HL-60 (cell line): Measurements from ENCODE around the gene SASH1.

Source experiments
- CTCF ChIP-seq: IDR thresholded peaks from one replicate; pipeline ENCODE4 v1.5.1; 2011; ENCODE audit warnings: low read length, control low read depth, inconsistent platforms; ENCODE audit not compliant: insufficient read depth
- GABPA ChIP-seq: IDR thresholded peaks from 2 replicates; pipeline ENCODE4 v1.6.1; 2012; ENCODE audit warnings: low read depth
- POLR2AphosphoS5 ChIP-seq: IDR thresholded peaks from 2 replicates; pipeline ENCODE4 v1.6.1; 2012; ENCODE audit warnings: low read depth
- SPI1 ChIP-seq: IDR thresholded peaks from 2 replicates; pipeline ENCODE4 v1.6.1; 2012; ENCODE audit warnings: low read depth, mild to moderate bottlenecking, borderline replicate concordance
- TF ChIP-seq, protein P1 (sequence below): IDR thresholded peaks from 2 replicates; pipeline ENCODE4 v1.6.1; 2012; ENCODE audit warnings: low read depth; ENCODE audit not compliant: insufficient replicate concordance

- TF ChIP-seq CTCF, result no peak
- TF ChIP-seq POLR2AphosphoS5, result no peak
- no peak for TF ChIP-seq GABPA
- TF ChIP-seq, protein P1, sequence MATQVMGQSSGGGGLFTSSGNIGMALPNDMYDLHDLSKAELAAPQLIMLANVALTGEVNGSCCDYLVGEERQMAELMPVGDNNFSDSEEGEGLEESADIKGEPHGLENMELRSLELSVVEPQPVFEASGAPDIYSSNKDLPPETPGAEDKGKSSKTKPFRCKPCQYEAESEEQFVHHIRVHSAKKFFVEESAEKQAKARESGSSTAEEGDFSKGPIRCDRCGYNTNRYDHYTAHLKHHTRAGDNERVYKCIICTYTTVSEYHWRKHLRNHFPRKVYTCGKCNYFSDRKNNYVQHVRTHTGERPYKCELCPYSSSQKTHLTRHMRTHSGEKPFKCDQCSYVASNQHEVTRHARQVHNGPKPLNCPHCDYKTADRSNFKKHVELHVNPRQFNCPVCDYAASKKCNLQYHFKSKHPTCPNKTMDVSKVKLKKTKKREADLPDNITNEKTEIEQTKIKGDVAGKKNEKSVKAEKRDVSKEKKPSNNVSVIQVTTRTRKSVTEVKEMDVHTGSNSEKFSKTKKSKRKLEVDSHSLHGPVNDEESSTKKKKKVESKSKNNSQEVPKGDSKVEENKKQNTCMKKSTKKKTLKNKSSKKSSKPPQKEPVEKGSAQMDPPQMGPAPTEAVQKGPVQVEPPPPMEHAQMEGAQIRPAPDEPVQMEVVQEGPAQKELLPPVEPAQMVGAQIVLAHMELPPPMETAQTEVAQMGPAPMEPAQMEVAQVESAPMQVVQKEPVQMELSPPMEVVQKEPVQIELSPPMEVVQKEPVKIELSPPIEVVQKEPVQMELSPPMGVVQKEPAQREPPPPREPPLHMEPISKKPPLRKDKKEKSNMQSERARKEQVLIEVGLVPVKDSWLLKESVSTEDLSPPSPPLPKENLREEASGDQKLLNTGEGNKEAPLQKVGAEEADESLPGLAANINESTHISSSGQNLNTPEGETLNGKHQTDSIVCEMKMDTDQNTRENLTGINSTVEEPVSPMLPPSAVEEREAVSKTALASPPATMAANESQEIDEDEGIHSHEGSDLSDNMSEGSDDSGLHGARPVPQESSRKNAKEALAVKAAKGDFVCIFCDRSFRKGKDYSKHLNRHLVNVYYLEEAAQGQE, result no peak
- no peak for TF ChIP-seq SPI1
Observed at GRCh38 chr6:148446681-148447080, 104.0 kb downstream of the SASH1 start.
